NCI-H446 treated with DMSO at 0.1 percent for 48 hours (cell line): Measurements from ENCODE around the gene CSF3.

Experiments used
- DNase-seq: peaks from one replicate; lab custom pipeline; 2025; lab: John Stamatoyannopoulos, UW

The CSF3 gene

GRCh38 chr17:40024901-40025300, 9.7 kb downstream of the CSF3 start:
- no peak for DNase-seq

GRCh38 chr17:40025559-40025958, 10.3 kb downstream of the CSF3 start:
- DNase-seq = no peak

GRCh38 chr17:40025991-40026815, 11.0 kb downstream of the CSF3 start:
- no peak for DNase-seq

DNA sequence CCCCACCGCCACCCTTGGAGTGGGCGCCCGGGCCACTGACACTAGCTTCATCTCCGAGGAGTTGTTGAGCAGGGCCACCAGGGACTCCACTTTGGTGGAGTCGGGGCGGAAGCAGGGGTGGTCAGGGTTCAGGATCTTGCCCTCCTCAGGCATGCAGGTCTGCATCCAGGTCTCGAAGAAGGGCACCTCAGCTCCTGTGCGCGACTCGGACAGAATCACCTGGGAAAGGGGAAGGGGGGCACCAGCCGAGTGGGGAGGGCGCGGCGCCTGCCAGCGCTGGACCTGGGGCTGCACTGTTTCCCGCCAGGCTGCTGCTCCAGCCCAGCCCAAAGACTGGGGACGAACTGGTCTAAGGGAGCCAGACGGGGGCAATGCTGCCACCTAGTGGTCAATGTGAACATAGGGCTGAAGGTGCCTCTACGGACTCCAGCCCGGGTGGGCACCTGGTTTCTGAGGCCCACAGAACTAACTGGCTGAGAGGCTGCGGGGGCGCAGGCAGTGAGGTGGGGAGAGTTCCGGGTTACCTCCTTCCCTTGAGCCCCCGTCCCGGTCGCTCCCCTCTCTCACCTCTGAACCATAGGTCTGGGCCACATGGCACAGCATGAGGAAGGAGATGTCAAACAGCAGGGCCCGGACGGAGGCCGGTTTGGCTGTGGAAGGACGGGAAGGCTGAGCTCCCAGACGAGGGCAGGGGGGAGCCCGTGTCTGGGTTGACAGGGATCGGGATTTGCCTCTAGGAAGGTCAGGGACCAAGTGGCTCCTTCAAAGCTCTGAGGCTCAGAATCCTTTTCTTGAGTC, 11.8 kb downstream of the CSF3 start:
- DNase-seq = peak; percentile 32

GRCh38 chr17:40027614-40028012, 12.4 kb downstream of the CSF3 start:
- no peak for DNase-seq

GRCh38 chr17:40028595-40028994, 13.4 kb downstream of the CSF3 start:
- no peak for DNase-seq

GRCh38 chr17:40031706-40032105, 16.5 kb downstream of the CSF3 start:
- DNase-seq = no peak

GRCh38 chr17:40032322-40033320, 17.4 kb downstream of the CSF3 start:
- no peak for DNase-seq

- no peak for DNase-seq
Measured at GRCh38 chr17:40033339-40033738, 18.1 kb downstream of the CSF3 start.

DNA sequence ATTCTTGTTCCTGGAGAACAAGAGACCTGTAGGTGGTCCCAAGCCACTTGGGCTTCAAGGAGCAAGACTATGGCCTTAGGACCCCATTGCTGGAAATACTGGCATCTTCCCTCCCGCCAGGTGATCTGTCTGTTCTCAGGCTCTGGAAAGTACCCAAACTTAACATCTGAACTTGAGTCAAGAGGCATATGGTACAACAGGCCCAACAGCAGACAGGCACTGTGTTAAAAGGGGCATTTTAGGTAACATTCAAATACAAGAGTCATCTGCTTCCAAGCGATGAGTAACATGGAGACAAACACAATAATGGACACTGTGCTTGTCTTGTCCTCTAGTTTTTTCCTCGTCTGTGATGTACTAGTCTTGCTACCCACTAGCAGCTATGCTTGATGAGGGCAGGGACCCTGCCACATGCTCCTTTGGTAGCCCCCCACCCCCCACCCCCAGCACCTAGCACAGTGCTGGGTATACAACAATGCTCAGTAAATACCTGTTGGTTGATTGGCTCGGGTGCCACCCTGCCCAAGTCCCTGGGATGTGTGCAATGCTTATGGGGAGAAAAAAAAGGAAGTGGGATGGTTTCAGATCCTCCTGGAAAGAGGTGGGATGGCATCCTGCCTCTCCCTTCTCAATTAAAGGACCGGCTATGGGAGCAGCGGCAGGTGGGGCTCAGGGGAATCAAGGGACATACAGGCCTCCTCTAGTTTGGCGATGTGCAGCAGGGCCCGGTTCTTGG, 19.4 kb downstream of the CSF3 start:
- no peak for DNase-seq

- DNase-seq = no peak
Measured at GRCh38 chr17:40035162-40035559, 19.9 kb downstream of the CSF3 start.

DNA sequence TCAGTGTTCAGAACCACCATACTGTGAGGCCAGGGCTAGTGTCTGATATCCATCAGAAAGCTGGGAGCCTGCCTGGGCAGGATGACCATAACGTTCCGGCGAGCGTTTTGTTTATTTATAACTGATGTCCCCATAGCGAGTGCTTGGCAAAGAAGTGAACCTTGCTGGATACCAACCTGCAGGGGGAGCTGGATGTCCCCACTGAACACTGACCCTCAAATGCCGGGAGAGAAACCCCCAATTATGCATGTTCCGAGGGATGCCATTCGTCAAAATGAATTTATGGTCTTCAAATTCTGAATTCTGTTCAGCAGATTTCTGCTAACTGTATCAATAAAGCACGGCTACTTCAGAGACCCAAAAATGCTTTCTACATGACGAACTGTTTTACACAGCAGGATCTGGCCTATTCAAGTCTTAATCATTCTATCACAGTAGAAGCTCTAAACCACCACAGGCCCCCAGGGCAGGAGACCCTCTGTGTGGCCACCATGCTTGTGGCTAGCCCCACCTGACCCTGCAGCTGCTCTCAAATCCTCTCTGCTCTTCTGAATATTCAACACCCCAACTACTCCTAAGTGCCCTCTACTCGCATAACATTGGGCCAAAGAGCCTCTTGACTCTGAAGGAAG, 23.8 kb downstream of the CSF3 start:
- no peak for DNase-seq

DNA sequence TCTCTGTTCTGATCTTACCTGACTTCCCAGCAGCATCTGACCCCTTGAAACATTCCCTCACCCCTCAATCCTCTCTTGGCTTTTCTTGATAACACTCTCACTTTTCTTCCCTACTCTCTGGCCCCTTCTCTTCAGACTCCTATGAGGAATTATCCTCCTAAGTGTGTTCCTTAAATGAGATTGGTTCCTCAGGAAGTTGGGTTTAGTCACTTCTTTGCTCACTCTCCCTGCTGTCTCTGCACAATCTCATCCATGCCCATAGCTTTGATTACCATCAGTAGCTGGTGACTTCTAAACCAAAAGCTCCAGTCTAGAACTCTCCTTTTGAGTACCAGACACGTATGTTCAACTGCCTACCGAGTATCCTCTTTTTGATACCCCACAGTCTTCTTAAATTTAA, 26.0 kb downstream of the CSF3 start:
- no peak for DNase-seq

GRCh38 chr17:40056379-40057015, 41.3 kb downstream of the CSF3 start:
- peak; percentile 38 for DNase-seq

DNA sequence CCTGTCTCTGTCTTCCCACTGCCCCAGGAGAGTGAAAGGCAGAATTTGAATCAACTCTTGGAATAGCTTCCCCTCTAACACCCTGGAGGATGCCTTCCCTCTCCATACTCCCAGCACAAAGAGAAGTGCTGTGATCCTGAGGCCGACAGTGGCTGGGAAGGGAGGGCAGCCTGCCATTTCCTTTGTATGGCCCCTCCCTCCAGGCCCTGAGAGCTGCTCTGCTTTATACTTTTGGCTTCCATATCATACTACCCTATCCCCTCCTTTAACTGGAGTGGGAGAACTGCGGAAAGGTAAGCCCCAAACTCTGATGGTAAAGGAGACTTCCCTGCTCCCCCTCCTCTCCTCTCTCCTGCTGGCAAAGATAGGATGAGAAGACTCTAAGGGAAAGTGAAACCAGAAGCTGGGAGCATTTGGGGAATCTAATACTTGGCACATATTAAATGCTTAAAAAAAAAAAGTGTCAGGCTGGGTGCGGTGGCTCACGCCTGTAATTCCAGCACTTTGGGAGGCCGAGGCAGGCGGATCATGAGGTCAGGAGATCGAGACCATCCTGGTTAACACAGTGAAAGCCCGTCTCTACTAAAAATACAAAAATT, 43.0 kb downstream of the CSF3 start:
- no peak for DNase-seq

DNA sequence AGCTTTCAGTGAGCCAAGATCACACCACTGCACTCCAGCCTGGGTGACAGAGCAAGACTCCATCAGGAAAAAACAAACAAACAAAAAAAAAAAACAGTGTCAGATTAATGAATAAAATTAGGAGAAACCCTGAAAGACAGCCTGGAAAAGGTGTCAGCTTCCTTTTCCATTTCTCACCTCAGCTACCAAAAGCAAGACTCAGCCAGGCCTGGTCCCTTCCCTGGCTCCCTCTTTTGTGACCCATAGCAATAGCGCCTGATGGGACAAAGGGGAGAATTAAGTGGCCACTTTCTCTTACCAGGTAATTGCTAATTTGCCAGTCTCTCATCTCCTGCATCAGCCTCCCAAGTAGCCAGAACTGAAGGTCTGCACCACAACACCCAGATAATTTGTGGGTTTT, 43.6 kb downstream of the CSF3 start:
- no peak for DNase-seq

GRCh38 chr17:40059729-40060475, 44.7 kb downstream of the CSF3 start:
- DNase-seq = no peak

GRCh38 chr17:40060887-40061608, 45.8 kb downstream of the CSF3 start:
- DNase-seq = no peak

DNA sequence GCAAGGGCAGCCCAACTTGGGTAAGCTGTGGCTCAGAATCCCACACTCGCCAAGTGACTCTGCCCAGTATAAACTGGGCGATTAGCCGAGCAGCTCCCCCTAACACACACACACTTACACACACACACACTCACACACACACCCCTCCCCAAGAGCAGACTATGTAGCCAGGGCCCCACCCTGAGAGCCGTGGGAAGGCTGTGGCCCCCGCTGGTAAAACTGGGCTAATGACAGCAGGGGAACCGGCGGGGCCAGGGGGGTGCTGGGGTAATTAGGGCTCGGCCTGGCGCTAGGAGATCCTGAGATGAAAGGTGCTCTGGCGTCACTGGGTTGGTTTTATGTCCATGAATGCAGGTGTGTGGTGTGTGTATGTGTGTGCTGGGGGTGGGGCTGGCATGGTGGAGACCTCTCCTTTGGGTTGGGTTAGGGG, 46.4 kb downstream of the CSF3 start:
- no peak for DNase-seq
